NCI-H2227 (cell line): ENCODE results near the gene IL16.

ENCODE experiments used
- DNase-seq: peaks from one replicate; lab custom pipeline; 2025; ENCODE audit not compliant: unreplicated experiment; lab: John Stamatoyannopoulos, UW

Gene IL16

GRCh38 chr15:81361891-81362290, 165.2 kb downstream of the IL16 start:
- no peak for DNase-seq

- DNase-seq = no peak
Measured at GRCh38 chr15:81362790-81363189, 166.1 kb downstream of the IL16 start.

GRCh38 chr15:81363276-81363675, 166.6 kb downstream of the IL16 start:
- DNase-seq = no peak
